ENCODE measurements around the gene GRB10. TPM values are rescaled to one million over a fixed set of nuclear protein-coding genes. Genes with fewer than 3 reads are reported as not detected.
A peak's percentile ranks its signal among the peaks of the same experiment; 100 is the strongest.

GRB10 gene
- total and polyA plus RNA-seq, 11 donors, result 14.7 to 38.2 (median 28.0) TPM

DNA sequence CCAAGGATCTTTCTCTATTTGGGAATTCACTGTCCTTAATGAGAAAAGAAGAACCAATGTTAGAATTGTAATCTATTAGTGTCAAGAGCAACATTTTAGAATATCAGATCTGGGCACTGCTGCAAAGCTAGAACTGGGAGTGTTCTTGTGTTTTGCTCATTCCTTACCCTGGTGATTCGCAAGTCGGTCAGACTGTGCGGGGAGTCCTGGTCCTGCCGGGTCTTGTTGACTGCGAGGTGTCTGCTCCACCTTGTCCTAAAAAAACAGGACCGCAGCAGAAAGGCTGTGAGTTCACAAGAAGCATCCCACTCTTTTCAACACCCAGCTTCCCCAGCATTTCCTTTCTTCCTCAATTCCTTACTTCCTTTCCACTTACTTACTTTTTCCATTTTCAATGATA lies 79.0 kb downstream of the GRB10 start:
- intact Hi-C loops (cut with DNase I), result no loop called here
- Histone ChIP-seq H3K27me3 (no peaks in the 10 kb centered on the region), H3K4me3 (no peak overlapping the region), H3K9me3 (no peaks in the 10 kb centered on the region), H3K27ac (no peak overlapping the region), H3K36me3 (peaks cover 0 to 39% (median 19%) of the 10 kb centered on the region in 9 donors), H3K4me1 (peaks cover 0 to 43% (median 8%) of the 10 kb centered on the region in 12 donors)
- no peak for TF ChIP-seq POLR2A (IDR thresholded peaks at IDR 0.05)
- no peak for TF ChIP-seq CTCF (IDR thresholded peaks at IDR 0.05)
- ATAC-seq (no peak), DNase-seq (no peak)
- WGBS, 4 donors, result 85 to 89% (median 87%) methylated on average over 6 of the region's 6 CpGs

GRCh38 chr7:50699143-50699542 lies 83.6 kb downstream of the GRB10 start:
- Histone ChIP-seq H3K9me3 (no peaks in the 10 kb centered on the region), H3K27ac (peak overlapping the region in 1 of 12 donors; percentile 43), H3K36me3 (peaks cover 0 to 46% (median 19%) of the 10 kb centered on the region in 9 donors), H3K27me3 (no peaks in the 10 kb centered on the region), H3K4me1 (peaks cover 0 to 33% (median 7%) of the 10 kb centered on the region in 12 donors), H3K4me3 (no peak overlapping the region)
- intact Hi-C loops (cut with DNase I), result loop anchor here in 2 of 10 donors (10.0 kb wide), 2 partner anchors 366 to 446 kb away; no protein-coding TSS in a partner anchor
- no peak for TF ChIP-seq POLR2A (IDR thresholded peaks at IDR 0.05)
- no peak for TF ChIP-seq CTCF (IDR thresholded peaks at IDR 0.05)
- no peak for DNase-seq
- ATAC-seq, result no peak

- WGBS, 4 donors, result 76 to 87% (median 79%) methylated on average over 1 of the region's 1 CpG
- Histone ChIP-seq H3K27me3 (no peaks in the 10 kb centered on the region), H3K27ac (peak overlapping the region in 1 of 12 donors; percentile 43), H3K4me1 (peaks cover 0 to 45% (median 15%) of the 10 kb centered on the region in 12 donors), H3K4me3 (no peak overlapping the region), H3K36me3 (peaks cover 0 to 36% (median 17%) of the 10 kb centered on the region in 9 donors), H3K9me3 (no peaks in the 10 kb centered on the region)
- intact Hi-C loops (cut with DNase I), result loop anchor here in 2 of 10 donors (10.0 kb wide), 2 partner anchors 367 to 447 kb away; no protein-coding TSS in a partner anchor
- no peak for TF ChIP-seq POLR2A (IDR thresholded peaks at IDR 0.05)
- no peak for TF ChIP-seq CTCF (IDR thresholded peaks at IDR 0.05)
- no peak for DNase-seq
- peak in 1 of 4 donors; percentile 25 for ATAC-seq
Measured at GRCh38 chr7:50697748-50698147, 84.9 kb downstream of the GRB10 start.

- peak in 10 of 12 donors; percentile 17 to 53 (median 40) for TF ChIP-seq CTCF (IDR thresholded peaks at IDR 0.05)
- no peak for TF ChIP-seq POLR2A (IDR thresholded peaks at IDR 0.05)
- DNase-seq (no peak), ATAC-seq (no peak)
- H3K9me3 ChIP-seq, result no peaks in the 10 kb centered on the region
- H3K4me1 ChIP-seq, result peaks cover 0 to 45% (median 15%) of the 10 kb centered on the region in 12 donors
- H3K36me3 ChIP-seq, result peaks cover 0 to 29% (median 13%) of the 10 kb centered on the region in 9 donors
- intact Hi-C loops (cut with DNase I), result loop anchor here in 2 of 10 donors (10.0 kb wide), 2 partner anchors 368 to 448 kb away; no protein-coding TSS in a partner anchor
- H3K27ac ChIP-seq, result peak overlapping the region in 1 of 12 donors; percentile 43
- no peak overlapping the region for H3K4me3 ChIP-seq
- WGBS, 4 donors, result 86 to 93% (median 89%) methylated on average over 3 of the region's 3 CpGs
- H3K27me3 ChIP-seq, result no peaks in the 10 kb centered on the region
Measured at GRCh38 chr7:50696810-50697582, 85.7 kb downstream of the GRB10 start.
